HL-60/S4 treated with phorbol 12-myristate 13-acetate at 8.2 ng/mL for 4 days and 3 days (cell line): ENCODE results near the gene SELENOP.
"Not testable (repeated sequence)": the region's sequence is repeated elsewhere in the genome, so short reads cannot be mapped to it uniquely, and the experiment has no call there.

ENCODE experiments used
- in situ Hi-C: fragments of 300-500 bp; cut with MboI; formaldehyde crosslinking; loops from 2 replicates; pipeline ENCODE4 v1.15.0; 2022; ENCODE audit warnings: low sequenced_read_pairs

SELENOP gene

GRCh38 chr5:42828671-42829070, 17.0 kb upstream of the SELENOP start:
- in situ Hi-C loops = no loop called here

DNA sequence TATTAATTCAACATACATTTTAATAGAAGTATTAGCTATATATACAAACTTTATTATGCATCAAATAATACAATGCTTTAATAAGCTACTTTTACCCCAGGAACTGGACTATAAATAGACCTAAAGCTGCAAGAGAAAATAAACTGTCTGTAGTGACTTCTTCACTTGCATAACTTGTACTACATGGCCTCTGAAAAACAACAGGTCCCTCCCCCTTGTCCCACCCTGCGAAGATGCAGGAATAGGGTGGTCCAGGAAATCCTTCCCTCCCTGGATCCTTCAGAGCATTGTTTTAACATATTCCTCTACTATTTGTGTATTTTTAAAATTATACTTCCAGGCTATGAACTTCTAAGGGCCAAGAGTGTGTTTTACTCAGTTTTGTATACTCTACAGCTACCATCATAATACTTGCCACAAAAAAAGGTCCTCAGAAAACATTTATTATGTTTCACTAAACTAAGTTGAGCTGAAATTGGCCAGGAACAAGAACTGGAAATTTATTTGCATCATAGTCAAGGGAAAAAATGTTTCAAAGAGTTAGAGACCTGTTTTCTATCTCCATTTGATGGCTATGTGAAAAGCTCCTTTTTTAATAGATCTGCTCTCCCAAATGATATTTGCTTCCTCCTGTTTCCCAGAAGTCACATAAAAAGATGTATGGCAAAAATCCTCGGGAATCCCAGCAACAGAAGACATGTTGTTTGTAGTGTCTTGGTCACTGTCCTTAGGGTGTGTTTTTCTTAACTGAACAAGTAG, 15.2 kb upstream of the SELENOP start:
- in situ Hi-C loops = no loop called here

GRCh38 chr5:42825422-42826148, 13.9 kb upstream of the SELENOP start:
- in situ Hi-C loops = no loop called here

DNA sequence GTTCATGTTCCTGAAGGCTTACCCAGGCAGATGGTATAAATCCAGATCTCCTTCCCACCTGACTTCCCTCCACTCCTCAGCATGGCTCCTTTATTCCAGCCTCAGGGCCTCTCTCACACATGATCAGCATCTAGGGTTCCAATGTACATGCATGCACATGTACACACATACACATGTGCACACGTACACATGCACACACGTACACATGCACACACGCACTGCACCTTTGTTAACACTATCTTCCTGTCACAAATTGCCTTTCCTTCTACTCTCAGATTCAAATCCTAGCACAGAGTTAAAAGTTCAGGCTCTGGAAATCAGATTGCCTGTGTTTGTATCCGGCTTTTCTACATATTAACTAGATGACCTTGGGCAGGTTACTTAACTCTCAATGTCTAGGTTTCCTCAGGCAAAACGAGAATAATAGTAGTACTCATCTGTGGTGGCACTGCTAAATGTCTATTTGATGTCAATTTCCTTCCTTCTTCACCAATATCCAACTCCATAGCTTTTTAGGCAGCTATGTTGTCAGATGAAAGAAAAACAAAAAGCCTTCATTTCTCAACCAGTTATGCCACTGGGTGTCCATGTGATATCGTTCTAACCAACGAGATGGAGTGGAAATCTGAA, 12.8 kb upstream of the SELENOP start:
- in situ Hi-C loops = no loop called here

DNA sequence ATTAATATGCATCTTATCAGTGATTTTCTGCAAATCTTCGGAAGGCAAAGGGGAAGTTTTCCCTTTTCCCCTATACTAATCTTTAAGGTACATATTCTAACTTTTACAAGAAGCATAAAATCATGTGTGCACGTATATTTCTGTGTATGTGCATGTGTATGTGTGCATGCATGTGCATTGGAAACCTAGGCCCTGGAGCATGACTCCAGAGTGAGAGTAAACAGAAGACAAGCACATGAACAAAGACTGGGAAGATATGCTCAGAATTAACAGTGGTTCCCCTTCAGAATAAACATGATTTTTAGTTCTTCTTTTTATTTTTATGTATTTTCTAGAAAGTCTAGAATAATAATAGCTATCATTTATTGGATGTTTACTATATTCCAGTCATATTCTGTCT, 10.9 kb upstream of the SELENOP start:
- in situ Hi-C loops = no loop called here

DNA sequence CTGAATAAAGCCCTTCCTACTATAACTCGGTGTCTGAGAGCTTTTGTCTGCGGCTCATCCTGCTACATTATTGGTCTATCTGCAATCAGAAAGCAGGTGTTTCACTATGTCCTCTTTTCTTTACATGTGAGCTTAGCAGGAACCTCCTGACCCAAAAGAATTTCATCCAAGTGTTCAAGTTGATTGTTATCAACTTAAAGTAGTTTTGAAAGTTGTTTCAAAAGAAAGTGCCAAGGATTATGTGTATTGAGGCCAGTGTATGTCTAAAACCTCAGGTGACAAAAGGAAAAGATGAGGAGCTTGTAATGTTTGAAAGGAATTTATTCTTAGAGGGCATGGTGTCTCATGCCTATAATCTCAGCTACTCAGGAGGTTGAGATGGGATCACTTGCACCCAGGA, 8.1 kb upstream of the SELENOP start:
- in situ Hi-C loops = no loop called here

DNA sequence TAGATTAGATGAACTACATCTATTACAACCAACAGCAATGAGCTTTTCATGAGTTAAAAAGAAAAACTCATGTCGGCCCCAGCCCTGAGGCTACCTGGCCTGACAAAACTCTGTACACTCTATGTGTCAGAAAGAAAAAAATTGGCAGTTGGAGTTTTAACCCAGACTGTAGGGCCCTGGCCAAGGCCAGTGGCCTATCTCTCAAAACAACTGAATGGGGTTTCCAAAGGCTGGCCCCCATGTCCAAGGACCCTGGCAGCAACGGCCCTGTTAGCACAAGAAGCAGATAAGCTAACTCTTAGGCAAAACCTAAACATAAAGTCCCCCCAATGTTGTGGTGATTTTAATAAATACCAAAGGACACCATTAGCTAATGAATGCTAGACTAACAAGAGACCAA, 4.9 kb upstream of the SELENOP start:
- in situ Hi-C loops = not testable (repeated sequence)

- in situ Hi-C loops = no loop called here
Measured at GRCh38 chr5:42813533-42813932, 1.8 kb upstream of the SELENOP start.

- in situ Hi-C loops = no loop called here
Measured at GRCh38 chr5:42812620-42813019, 928 bp upstream of the SELENOP start.

- in situ Hi-C loops = no loop called here
Measured at GRCh38 chr5:42810834-42811590, 680 bp downstream of the SELENOP start.

- in situ Hi-C loops = no loop called here
Measured at GRCh38 chr5:42808888-42809611, 2.6 kb downstream of the SELENOP start.

- in situ Hi-C loops = no loop called here
Measured at GRCh38 chr5:42807722-42808447, 3.8 kb downstream of the SELENOP start.

GRCh38 chr5:42806701-42807262, 4.9 kb downstream of the SELENOP start:
- in situ Hi-C loops = no loop called here

DNA sequence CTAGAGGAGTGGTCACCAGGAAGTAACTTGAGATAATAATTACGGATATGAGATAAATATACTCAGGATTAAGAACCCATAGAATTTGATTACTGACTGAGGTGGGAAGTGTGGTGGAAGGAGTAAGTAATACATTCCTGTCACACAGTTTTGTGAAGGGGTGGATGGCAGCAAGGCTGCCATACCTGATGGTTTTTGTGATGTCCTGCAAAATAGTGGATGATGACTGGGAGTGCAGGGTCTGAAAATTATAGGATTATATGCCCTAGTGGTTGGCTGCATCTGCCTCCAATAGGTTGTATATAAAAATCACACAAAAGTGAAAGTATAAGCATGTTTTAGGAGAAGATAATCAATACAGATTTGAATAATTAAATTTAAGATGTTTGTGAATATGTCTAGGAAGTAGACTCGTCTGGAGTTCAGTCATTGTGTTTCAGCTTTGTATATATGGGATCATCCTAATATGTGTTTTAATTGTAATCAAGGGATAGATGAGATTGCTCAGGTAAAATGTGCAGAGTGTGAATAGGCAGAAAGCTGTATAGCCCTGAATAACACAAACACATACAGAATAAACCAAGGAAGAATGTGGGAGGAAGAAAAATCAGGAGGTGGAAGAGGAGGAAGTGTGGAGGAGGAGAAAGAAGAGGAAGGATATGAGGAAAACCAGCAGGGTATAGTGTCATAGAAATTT, 5.5 kb downstream of the SELENOP start:
- in situ Hi-C loops = no loop called here

- in situ Hi-C loops = no loop called here
Measured at GRCh38 chr5:42804717-42805339, 6.9 kb downstream of the SELENOP start.

DNA sequence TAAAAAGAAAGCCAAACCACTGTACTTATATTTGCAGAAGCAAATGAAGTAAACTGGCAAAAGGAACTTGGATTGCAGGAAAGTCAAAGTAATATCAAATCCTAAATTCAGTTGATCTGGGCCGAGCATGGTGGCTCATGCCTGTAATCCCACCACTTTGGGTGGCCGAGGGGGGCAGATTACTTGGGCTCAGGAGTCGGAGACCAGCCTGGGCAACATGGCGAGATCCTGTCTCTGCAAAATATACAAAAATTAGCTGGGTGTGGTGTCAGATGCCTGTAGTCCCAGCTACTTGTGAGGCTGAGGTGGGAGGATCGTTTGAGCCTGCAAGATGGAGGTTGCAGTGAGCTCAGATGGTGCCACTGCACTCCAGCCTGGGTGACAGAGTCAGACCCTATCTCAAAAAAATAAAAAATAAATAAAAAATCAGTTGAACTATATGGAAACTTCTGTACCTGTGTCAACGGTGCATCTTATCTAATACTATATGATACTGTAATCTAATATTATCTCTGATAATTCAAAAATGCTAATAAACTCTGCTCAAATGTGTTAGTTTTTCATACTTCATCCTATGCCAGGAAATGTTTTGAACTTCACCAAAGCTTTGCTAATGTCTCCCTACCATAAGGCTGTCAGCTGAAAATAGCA, 10.1 kb downstream of the SELENOP start:
- in situ Hi-C loops = no loop called here

DNA sequence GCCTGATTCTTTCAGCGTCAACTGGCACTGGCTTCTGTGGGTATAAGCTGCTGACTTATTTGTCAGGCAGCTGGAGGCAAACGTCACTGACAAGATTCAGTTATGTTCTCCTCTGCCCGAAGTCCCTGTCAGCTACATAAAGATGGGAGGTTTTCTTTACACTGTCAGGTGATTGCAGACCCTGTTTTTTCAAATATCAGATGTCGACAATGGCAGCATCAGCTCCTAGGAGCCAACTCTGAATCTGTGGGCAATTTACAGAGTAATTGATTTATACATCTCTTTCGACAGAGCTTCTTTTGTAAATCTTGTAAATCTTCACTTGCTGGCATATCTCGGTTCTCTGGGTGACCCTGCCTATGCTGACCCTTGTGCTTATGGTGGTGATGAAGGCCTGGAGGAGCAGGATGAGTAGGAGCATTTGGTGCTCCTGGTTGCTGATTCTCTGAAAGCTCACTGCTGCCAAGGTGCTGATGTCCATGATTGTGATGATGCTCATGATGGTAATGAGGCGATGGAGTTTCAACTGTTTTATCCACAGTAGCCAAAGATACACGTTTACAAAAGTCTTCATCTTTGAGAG, 10.9 kb downstream of the SELENOP start:
- in situ Hi-C loops = no loop called here

DNA sequence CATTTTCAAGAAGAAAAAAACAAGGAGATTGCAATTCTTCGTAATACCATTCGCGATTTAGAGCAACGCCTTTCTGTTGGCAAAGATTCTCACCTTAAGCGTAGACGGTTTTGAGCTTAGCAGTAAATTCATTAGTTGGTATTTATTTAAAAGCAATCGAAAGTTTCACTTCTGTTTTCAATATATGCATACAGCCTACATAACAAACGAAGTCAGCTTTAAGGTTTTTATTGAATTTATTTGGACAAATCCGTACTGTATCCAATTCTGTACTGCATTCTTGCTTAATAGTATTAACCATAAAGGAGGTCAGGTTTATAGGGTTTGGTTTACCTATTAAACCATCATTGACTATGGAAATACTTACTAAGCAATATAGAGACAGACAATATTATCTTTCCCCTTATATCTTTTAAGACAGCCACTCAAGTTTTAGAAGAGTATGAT, 12.0 kb downstream of the SELENOP start:
- in situ Hi-C loops = no loop called here
